ENCODE data around the gene TACR2.
A peak's percentile ranks its signal among the peaks of the same experiment; 100 is the strongest.

The TACR2 gene

DNA sequence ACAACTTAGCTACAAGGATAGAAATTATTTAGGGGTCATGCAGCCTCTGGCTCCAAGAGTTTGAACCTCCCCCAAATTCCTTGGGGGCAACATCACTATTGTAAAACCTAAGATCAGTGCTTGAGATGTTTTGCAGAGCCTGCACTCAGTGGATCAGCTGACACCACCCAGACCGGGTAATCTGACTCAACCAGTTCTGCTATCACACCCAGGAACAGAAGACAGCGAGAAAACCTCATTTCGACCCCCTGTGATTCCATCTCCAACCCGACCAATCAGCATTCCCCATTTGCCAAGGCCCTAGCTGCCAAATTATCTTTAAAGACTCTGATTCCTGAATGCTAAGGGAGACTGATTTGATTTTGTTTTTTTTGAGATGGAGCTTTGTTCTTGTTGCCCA, 5.2 kb downstream of the TACR2 start:
- no peak for TF ChIP-seq Cebpa-rat (IDR thresholded peaks at IDR 0.05)
- Histone ChIP-seq H3K4me1 (peaks cover 32 to 60% (median 44%) of the 10 kb centered on the region in 10 experiments), H3K27ac (no peak overlapping the region)

DNA sequence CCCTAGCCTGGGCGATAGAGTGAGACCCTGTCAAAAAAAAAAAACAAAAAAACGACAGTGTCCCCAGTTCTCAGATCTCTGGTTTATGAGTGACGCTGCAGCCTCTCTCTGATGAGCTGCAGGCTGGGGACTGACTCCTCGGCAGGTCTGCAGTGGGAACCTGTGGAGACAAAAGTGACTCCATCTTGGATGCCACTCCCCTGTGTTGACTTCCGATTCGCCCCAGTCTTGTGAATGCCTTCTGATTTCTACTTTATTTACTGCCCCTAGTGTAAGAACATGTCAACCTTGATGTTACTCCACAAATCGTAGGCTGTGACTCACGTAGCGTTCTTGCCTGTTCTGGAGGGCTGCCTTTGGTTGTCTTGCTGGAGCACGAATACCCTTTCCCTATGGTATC, 6.2 kb downstream of the TACR2 start:
- peaks cover 0 to 15% (median 0%) of the 10 kb centered on the region in 11 experiments; a peak in 4 of 22 replicates for H3K27me3 ChIP-seq
- H3K27ac ChIP-seq: peak overlapping the region in 7 of 11 experiments; percentile 5 to 88 (median 67); a peak in 6 of 22 replicates
- H4K20me1 ChIP-seq: peaks cover 0 to 22% (median 0%) of the 10 kb centered on the region in 11 experiments; a peak in 4 of 22 replicates
- H3K9me3 ChIP-seq (replicated peaks in 1 of 11): no peaks in the 10 kb centered on the region
- no peak overlapping the region; a peak in 1 of 20 replicates for H3K4me3 ChIP-seq
- H3K4me2 ChIP-seq: peak overlapping the region; percentile 71 to 97 (median 90)
- H3K4me1 ChIP-seq: peaks cover 32 to 69% (median 47%) of the 10 kb centered on the region in 10 experiments
- TF ChIP-seq Cebpa-rat (IDR thresholded peaks at IDR 0.05): no peak
- H3K9ac ChIP-seq: no peak overlapping the region
- H3K36me3 ChIP-seq: peaks cover 0 to 2% (median 0%) of the 10 kb centered on the region in 11 experiments; a peak in 4 of 22 replicates

More for the DNA sequence above, 5.2 kb downstream of the TACR2 start:
- H3K36me3 ChIP-seq: no peaks in the 10 kb centered on the region
- H3K9me3 ChIP-seq (replicated peaks in 1 of 11): no peaks in the 10 kb centered on the region
- H3K9ac ChIP-seq: no peak overlapping the region
- no peak overlapping the region for H3K4me3 ChIP-seq
- H3K4me2 ChIP-seq: peak overlapping the region in 8 of 11 experiments; percentile 71 to 97 (median 90); a peak in 13 of 22 replicates
- H3K27me3 ChIP-seq: peaks cover 0 to 15% (median 0%) of the 10 kb centered on the region in 11 experiments; a peak in 5 of 22 replicates
- peaks cover 0 to 13% (median 0%) of the 10 kb centered on the region in 11 experiments; a peak in 2 of 22 replicates for H4K20me1 ChIP-seq

- Histone ChIP-seq H3K4me1 (peaks cover 32 to 69% (median 47%) of the 10 kb centered on the region in 10 experiments), H3K36me3 (peaks cover 0 to 6% (median 0%) of the 10 kb centered on the region in 11 experiments; a peak in 7 of 22 replicates), H3K27me3 (peaks cover 0 to 12% (median 0%) of the 10 kb centered on the region in 11 experiments; a peak in 4 of 22 replicates), H3K9me3 (replicated peaks in 1 of 11) (no peaks in the 10 kb centered on the region), H4K20me1 (peaks cover 0 to 28% (median 0%) of the 10 kb centered on the region in 11 experiments; a peak in 4 of 22 replicates), H3K27ac (peak overlapping the region in 8 of 11 experiments; percentile 43 to 88 (median 83); a peak in 14 of 22 replicates), H3K9ac (no peak overlapping the region; a peak in 1 of 22 replicates), H3K4me2 (peak overlapping the region; percentile 71 to 97 (median 90)), H3K4me3 (no peak overlapping the region; a peak in 2 of 20 replicates)
- TF ChIP-seq Cebpa-rat (IDR thresholded peaks at IDR 0.05): no peak
These were observed 6.8 kb downstream of the TACR2 start for GRCh38 chr10:69409968-69410367.

DNA sequence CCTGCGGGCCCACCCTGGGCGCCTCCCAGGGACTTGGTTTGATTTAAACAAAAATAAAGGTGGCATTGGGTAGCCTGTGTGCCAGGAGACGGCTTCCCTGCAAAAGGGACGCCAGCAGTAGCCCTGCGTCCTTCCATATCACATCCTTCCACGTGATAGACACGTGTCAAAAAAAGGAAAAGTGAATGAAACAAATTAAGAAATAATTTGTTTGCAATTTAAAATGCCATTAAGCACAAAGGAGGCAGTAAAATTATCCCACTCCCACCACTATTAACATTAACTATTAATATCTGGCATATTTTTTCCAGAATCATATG, 7.6 kb downstream of the TACR2 start:
- H3K4me2 ChIP-seq: peak overlapping the region; percentile 81 to 99 (median 94)
- peaks cover 0 to 10% (median 0%) of the 10 kb centered on the region in 11 experiments; a peak in 4 of 22 replicates for H3K27me3 ChIP-seq
- peaks cover 0 to 15% (median 6%) of the 10 kb centered on the region in 11 experiments; a peak in 9 of 22 replicates for H3K36me3 ChIP-seq
- H3K9ac ChIP-seq: peak overlapping the region; percentile 61 to 77 (median 71)
- H3K4me3 ChIP-seq: peak overlapping the region; percentile 39 to 66 (median 49); a peak in 18 of 20 replicates
- TF ChIP-seq Cebpa-rat (IDR thresholded peaks at IDR 0.05): no peak
- peak overlapping the region; percentile 59 to 88 (median 82); a peak in 21 of 22 replicates for H3K27ac ChIP-seq
- H3K9me3 ChIP-seq (replicated peaks in 1 of 11): no peaks in the 10 kb centered on the region
- peaks cover 32 to 77% (median 47%) of the 10 kb centered on the region in 10 experiments for H3K4me1 ChIP-seq
- peaks cover 0 to 36% (median 0%) of the 10 kb centered on the region in 11 experiments; a peak in 6 of 22 replicates for H4K20me1 ChIP-seq

DNA sequence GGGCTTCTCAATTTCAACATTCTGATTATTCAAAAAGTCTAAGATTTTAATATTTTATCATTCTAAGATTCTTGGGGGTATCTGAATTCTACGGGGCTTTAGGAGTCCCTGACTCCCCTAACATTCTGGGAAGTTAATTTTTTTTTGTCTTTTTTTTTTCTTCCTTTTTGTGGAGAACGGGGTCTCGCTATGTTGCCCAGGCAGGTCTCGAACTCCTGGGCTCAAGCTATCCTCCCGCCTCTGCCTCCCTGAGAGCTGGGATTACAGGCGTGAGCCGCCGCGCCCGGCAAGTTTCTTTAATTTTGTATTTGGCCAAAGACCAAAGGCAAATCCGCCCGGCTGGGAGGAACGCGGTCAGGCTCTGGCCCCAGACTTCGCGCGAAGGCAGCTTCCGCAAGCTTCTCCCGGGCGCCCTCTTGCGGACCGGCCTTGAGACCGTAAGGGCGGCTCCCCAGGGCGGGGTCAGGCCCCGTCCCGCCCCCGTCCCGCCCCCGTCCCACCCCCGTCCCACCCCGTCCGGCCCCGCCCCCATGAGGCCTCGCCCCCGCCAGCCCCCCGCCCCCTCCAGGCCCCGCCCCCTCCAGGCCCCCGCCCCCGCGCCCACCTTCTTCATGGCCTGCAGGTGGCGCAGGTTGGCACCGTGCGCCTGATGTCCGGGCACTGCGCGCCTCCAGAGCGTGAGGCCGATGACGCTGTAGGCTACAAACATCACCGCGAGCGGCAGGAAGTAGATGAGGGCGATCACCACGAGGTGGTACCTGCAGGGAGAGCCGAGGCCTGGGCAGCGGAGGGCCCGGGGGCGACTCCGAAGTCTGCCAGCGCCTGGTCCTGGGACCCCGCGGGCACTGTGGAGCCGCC, 8.2 kb downstream of the TACR2 start:
- H3K27ac ChIP-seq: peak overlapping the region; percentile 59 to 88 (median 82); a peak in 21 of 22 replicates
- peaks cover 32 to 83% (median 47%) of the 10 kb centered on the region in 10 experiments for H3K4me1 ChIP-seq
- H3K9me3 ChIP-seq (replicated peaks in 1 of 11): no peaks in the 10 kb centered on the region
- H3K4me2 ChIP-seq: peak overlapping the region; percentile 81 to 99 (median 94)
- peaks cover 0 to 40% (median 0%) of the 10 kb centered on the region in 11 experiments; a peak in 6 of 22 replicates for H4K20me1 ChIP-seq
- H3K4me3 ChIP-seq: peak overlapping the region; percentile 39 to 66 (median 49); a peak in 18 of 20 replicates
- H3K27me3 ChIP-seq: peaks cover 0 to 10% (median 0%) of the 10 kb centered on the region in 11 experiments; a peak in 4 of 22 replicates
- H3K36me3 ChIP-seq: peaks cover 0 to 21% (median 10%) of the 10 kb centered on the region in 11 experiments; a peak in 9 of 22 replicates
- TF ChIP-seq Cebpa-rat (IDR thresholded peaks at IDR 0.05): no peak
- H3K9ac ChIP-seq: peak overlapping the region; percentile 63 to 77 (median 75)

DNA sequence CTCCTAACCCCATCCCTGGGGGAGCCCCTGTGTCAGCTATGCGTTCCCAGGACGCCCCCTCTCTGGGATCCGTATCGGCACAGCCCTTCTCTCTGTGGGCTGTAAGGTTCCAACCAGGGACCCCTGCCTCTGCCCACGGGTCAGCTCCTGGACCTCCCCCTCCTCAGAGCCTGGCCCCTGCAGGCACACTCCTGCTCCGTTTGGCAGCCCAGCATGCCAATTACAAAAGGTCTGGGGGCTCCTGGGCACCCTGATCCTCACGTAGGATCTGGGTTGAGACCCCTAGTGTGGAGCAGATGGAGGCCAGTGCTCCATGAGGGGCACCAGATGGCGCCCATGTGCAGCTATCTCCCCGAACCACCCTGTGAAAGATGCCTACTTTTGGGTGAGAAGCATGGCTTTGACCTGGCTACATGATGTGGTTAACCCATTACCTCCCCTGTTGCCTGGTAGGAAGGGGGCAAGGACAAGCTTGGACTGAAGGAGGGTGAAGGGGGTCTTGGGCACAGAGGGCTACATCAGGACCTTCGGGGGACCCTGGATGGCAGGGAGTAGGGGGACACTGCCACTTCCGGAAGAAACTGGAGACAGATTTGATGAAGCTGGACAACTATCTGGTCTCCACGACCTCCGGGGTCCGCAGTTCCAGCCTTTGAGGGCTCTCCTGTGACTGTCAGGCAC, 9.0 kb downstream of the TACR2 start:
- no peaks in the 10 kb centered on the region for H3K9me3 ChIP-seq (replicated peaks in 1 of 11)
- no peak for TF ChIP-seq Cebpa-rat (IDR thresholded peaks at IDR 0.05)
- H3K4me2 ChIP-seq: peak overlapping the region; percentile 61 to 89 (median 80)
- peaks cover 0 to 10% (median 0%) of the 10 kb centered on the region in 11 experiments; a peak in 4 of 22 replicates for H3K27me3 ChIP-seq
- H3K27ac ChIP-seq: peak overlapping the region in 10 of 11 experiments; percentile 60 to 76 (median 70); a peak in 18 of 22 replicates
- H3K36me3 ChIP-seq: peaks cover 0 to 28% (median 18%) of the 10 kb centered on the region in 11 experiments; a peak in 16 of 22 replicates
- peak overlapping the region in 10 of 11 experiments; percentile 48 to 76 (median 67); a peak in 13 of 22 replicates for H3K9ac ChIP-seq
- peaks cover 32 to 85% (median 47%) of the 10 kb centered on the region in 10 experiments for H3K4me1 ChIP-seq
- peaks cover 0 to 47% (median 0%) of the 10 kb centered on the region in 11 experiments; a peak in 6 of 22 replicates for H4K20me1 ChIP-seq
- peak overlapping the region in 4 of 10 experiments; percentile 13 to 38 (median 34); a peak in 6 of 20 replicates for H3K4me3 ChIP-seq

DNA sequence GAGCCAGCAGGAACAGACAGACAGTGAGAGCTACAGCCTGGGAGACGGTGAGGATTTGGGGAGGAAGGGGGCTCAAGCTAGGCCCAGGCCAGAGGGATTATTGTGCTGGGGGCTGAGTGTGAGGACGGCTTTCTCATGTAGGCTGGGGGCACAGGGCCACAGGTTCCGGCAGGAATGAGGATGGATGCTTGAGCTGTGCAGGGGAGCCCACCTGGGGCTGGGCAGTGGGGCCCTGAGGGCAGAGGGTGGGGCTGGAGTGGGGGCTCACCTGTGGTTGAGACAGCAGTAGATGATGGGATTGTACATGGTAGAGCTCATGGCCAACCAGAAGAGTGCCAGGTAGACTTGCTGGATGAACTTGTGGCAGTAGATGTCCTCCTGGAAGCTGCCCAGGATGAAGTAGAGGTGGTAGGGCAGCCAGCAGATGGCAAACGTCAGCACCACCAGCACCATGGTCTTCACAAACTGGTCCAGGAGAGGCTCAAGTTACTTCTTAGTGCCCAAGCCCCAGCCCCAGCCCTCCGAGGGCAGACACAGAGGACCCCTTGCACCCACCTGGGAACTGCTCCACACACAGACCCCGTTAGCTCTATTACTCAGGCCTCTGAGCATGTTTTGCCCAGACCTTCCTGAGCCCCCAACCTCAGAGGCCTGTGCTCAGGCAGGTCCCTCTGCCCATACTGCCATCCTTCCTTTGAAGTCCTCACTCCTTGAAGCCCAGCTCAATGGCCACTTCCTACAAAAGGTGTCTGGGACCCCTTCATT, 9.7 kb downstream of the TACR2 start:
- Histone ChIP-seq H3K9ac (peak overlapping the region in 6 of 11 experiments; percentile 1 to 76 (median 16); a peak in 4 of 22 replicates), H3K4me1 (peaks cover 32 to 80% (median 44%) of the 10 kb centered on the region in 10 experiments), H3K9me3 (replicated peaks in 1 of 11) (no peaks in the 10 kb centered on the region), H3K4me3 (no peak overlapping the region), H3K4me2 (peak overlapping the region in 5 of 11 experiments; percentile 73 to 89 (median 81); a peak in 9 of 22 replicates), H4K20me1 (peaks cover 0 to 49% (median 0%) of the 10 kb centered on the region in 11 experiments; a peak in 6 of 22 replicates), H3K27me3 (peaks cover 0 to 10% (median 0%) of the 10 kb centered on the region in 11 experiments; a peak in 4 of 22 replicates), H3K36me3 (peaks cover 0 to 36% (median 22%) of the 10 kb centered on the region in 11 experiments; a peak in 16 of 22 replicates), H3K27ac (peak overlapping the region in 3 of 11 experiments; percentile 70 to 74 (median 73); a peak in 2 of 22 replicates)
- TF ChIP-seq Cebpa-rat (IDR thresholded peaks at IDR 0.05): no peak

Measured in BLaER1 treated with 17β-estradiol and CSF1 and Interleukin-3, amounts not matched to agents 10 nM and 100 nM (cell line).